SU-DHL-6 (cell line): ENCODE measurements around the gene RNF222.
"Not testable (repeated sequence)": the region's sequence is repeated elsewhere in the genome, so short reads cannot be mapped to it uniquely, and the experiment has no call there.

Experiments
- H2AFZ ChIP-seq: fragments of 200-600 bp; sonication (generic); 2 replicates; pipeline ENCODE4 v1.6.1; 2014; ENCODE audit warnings: low read depth, mild to moderate bottlenecking, moderate library complexity, mixed read lengths, antibody characterized with exemption, low read length; ENCODE audit not compliant: severe bottlenecking
- H3F3A ChIP-seq: fragments of 200-600 bp; shearing (Covaris generic); 2 replicates; pipeline ENCODE4 v1.6.0; 2016; ENCODE audit warnings: antibody characterized with exemption, mild to moderate bottlenecking; ENCODE audit not compliant: insufficient read depth
- H3K27ac ChIP-seq: fragments of 200-600 bp; sonication (generic); 2 replicates; pipeline ENCODE4 v1.5.1; 2016; ENCODE audit warnings: low read depth, mild to moderate bottlenecking, low read length, moderate library complexity, mixed read lengths
- H3K27me3 ChIP-seq: fragments of 200-600 bp; sonication (generic), shearing (Covaris generic); 2 replicates; pipeline ENCODE4 v1.6.0; 2014; ENCODE audit warnings: mild to moderate bottlenecking, low read length
- H3K36me3 ChIP-seq: fragments of 200-600 bp; sonication (generic); 2 replicates; pipeline ENCODE4 v1.6.1; 2014; ENCODE audit warnings: mild to moderate bottlenecking, low read length, mixed read lengths
- H3K4me2 ChIP-seq: fragments of 300-600, 200-600 bp; shearing (Covaris generic), sonication (generic); 2 replicates; pipeline ENCODE4 v1.6.0; 2014; ENCODE audit warnings: low read length, low read depth, mild to moderate bottlenecking; ENCODE audit not compliant: poor library complexity, severe bottlenecking
- H3K4me3 ChIP-seq: fragments of 200-600 bp; sonication (generic); 2 replicates; pipeline ENCODE4 v1.5.1; 2014; ENCODE audit warnings: antibody characterized with exemption, low read length, mild to moderate bottlenecking, mixed read lengths; ENCODE audit not compliant: insufficient read depth, poor library complexity, severe bottlenecking
- H3K79me2 ChIP-seq: fragments of 200-600 bp; sonication (generic); 2 replicates; pipeline ENCODE4 v1.6.1; 2014; ENCODE audit warnings: mild to moderate bottlenecking, low read length, moderate library complexity; ENCODE audit not compliant: insufficient read depth
- H3K9ac ChIP-seq: fragments of 200-600 bp; sonication (generic); 2 replicates; pipeline ENCODE4 v1.7.0; 2014; ENCODE audit warnings: mild to moderate bottlenecking, low read length
- H3K9me2 ChIP-seq: fragments of 200-600 bp; sonication (generic); replicated peaks from 2 replicates; pipeline ENCODE4 v1.6.1; 2014; ENCODE audit warnings: low read length; ENCODE audit not compliant: insufficient read depth
- H3K9me3 ChIP-seq: fragments of 200-600 bp; sonication (generic); 2 replicates; pipeline ENCODE4 v1.6.1; 2014; ENCODE audit warnings: low read length, mixed read lengths; ENCODE audit not compliant: insufficient read depth
- H4K20me1 ChIP-seq: fragments of 200-600 bp; sonication (generic); 2 replicates; pipeline ENCODE4 v1.6.1; 2014; ENCODE audit warnings: low read depth, mild to moderate bottlenecking, antibody characterized with exemption, low read length, moderate library complexity, mixed read lengths
- EZH2phosphoT487 ChIP-seq: fragments of 200-600 bp; sonication (generic), shearing (Covaris generic); conservative IDR thresholded peaks from 2 replicates; pipeline ENCODE4 v1.6.1; 2018; ENCODE audit warnings: mild to moderate bottlenecking, antibody characterized with exemption, low read length, moderate library complexity, mixed read lengths
- TF ChIP-seq, protein P1 (sequence below): fragments of 200-600 bp; sonication (generic); IDR thresholded peaks from one replicate; pipeline ENCODE4 v1.5.1; 2017; ENCODE audit warnings: antibody characterized with exemption, mild to moderate bottlenecking, low read length, moderate library complexity; ENCODE audit not compliant: insufficient read depth, poor library complexity, severe bottlenecking

RNF222 gene

DNA sequence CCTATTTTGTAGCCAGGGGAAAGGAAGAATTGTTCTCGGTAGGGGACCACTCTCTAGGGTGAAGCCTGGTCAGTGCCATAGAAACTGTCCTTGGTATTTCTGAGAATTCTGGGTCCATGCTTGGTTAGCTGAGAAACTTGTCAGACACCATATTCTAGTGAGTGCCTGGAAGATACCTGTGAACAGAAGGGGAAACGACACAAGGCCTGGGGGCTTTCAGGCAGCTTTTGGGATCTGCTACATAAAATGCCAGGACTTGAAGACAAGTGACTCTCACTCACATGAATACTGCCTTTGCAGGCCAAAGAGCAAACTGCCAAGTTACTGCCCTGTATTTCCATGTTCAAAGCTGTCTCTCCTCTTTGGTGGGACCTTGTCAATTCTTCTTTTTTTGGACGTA, 39.7 kb downstream of the RNF222 start:
- no peaks in the 10 kb centered on the region for H3K79me2 ChIP-seq
- H3K4me2 ChIP-seq = no peak overlapping the region
- H3K4me3 ChIP-seq = no peak overlapping the region
- H3F3A ChIP-seq = no peaks in the 10 kb centered on the region
- H3K36me3 ChIP-seq = no peaks in the 10 kb centered on the region
- TF ChIP-seq EZH2phosphoT487 = no peak
- TF ChIP-seq, protein P1, sequence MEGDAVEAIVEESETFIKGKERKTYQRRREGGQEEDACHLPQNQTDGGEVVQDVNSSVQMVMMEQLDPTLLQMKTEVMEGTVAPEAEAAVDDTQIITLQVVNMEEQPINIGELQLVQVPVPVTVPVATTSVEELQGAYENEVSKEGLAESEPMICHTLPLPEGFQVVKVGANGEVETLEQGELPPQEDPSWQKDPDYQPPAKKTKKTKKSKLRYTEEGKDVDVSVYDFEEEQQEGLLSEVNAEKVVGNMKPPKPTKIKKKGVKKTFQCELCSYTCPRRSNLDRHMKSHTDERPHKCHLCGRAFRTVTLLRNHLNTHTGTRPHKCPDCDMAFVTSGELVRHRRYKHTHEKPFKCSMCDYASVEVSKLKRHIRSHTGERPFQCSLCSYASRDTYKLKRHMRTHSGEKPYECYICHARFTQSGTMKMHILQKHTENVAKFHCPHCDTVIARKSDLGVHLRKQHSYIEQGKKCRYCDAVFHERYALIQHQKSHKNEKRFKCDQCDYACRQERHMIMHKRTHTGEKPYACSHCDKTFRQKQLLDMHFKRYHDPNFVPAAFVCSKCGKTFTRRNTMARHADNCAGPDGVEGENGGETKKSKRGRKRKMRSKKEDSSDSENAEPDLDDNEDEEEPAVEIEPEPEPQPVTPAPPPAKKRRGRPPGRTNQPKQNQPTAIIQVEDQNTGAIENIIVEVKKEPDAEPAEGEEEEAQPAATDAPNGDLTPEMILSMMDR = no peak
- H2AFZ ChIP-seq = no peak overlapping the region
- no peaks in the 10 kb centered on the region for H3K9me2 ChIP-seq
- H3K9me3 ChIP-seq = no peaks in the 10 kb centered on the region
- no peak overlapping the region for H3K9ac ChIP-seq
- H3K27me3 ChIP-seq = no peaks in the 10 kb centered on the region
- H4K20me1 ChIP-seq = no peaks in the 10 kb centered on the region
- H3K27ac ChIP-seq = no peak overlapping the region

DNA sequence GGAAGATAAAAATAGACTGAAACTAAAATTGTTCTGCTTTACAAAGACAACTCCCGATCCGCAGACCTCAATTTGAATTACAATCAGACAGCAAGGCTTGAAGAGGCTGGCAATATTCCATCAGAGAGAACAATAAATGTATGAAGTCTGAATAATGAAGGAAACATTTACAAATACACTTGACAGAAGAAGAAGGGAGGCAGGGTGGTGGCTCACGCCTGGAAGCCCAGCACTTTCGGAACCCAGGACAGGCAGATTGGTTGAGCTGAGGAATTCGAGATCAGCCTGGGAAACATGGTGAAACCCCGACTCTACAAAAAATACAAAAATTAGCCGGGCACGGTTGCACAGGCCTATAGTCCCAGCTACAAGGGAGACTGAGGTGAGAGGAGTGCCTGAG, 43.4 kb downstream of the RNF222 start:
- H3K9me2 ChIP-seq = no peaks in the 10 kb centered on the region
- no peaks in the 10 kb centered on the region for H3K36me3 ChIP-seq
- no peak overlapping the region for H3K4me3 ChIP-seq
- H3K4me2 ChIP-seq = no peak overlapping the region
- H3K27me3 ChIP-seq = no peaks in the 10 kb centered on the region
- no peaks in the 10 kb centered on the region for H3K79me2 ChIP-seq
- H2AFZ ChIP-seq = no peak overlapping the region
- no peak for TF ChIP-seq EZH2phosphoT487
- TF ChIP-seq, protein P1 = no peak
- H3K27ac ChIP-seq = no peak overlapping the region
- no peaks in the 10 kb centered on the region for H3F3A ChIP-seq
- H3K9ac ChIP-seq = no peak overlapping the region
- no peaks in the 10 kb centered on the region for H4K20me1 ChIP-seq
- no peaks in the 10 kb centered on the region for H3K9me3 ChIP-seq

DNA sequence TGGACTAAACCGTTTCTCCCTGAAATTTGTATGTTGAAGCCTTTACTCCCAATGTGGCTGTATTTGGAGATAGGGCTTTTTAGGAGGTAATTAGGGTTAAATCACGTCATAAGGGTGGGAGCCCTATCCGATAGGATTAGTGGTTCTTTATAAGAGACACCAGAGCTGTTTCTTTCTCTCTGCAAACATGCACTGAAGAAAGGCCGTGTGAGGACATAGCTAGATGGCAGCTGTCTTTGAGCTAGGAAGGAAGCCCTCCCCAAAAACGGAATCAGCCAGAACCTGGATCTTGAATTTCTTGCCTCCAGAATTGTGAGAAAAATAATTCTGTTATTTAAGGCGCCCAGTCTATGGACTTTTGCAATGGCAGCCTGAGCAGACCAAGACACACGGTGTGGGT, 43.9 kb downstream of the RNF222 start:
- no peaks in the 10 kb centered on the region for H3K36me3 ChIP-seq
- H3K4me2 ChIP-seq = no peak overlapping the region
- TF ChIP-seq, protein P1 = no peak
- no peak for TF ChIP-seq EZH2phosphoT487
- no peaks in the 10 kb centered on the region for H3F3A ChIP-seq
- no peak overlapping the region for H3K27ac ChIP-seq
- H3K9me2 ChIP-seq = no peaks in the 10 kb centered on the region
- H3K9me3 ChIP-seq = no peaks in the 10 kb centered on the region
- no peak overlapping the region for H3K4me3 ChIP-seq
- H2AFZ ChIP-seq = no peak overlapping the region
- H3K79me2 ChIP-seq = no peaks in the 10 kb centered on the region
- no peaks in the 10 kb centered on the region for H3K27me3 ChIP-seq
- H3K9ac ChIP-seq = no peak overlapping the region
- no peaks in the 10 kb centered on the region for H4K20me1 ChIP-seq

DNA sequence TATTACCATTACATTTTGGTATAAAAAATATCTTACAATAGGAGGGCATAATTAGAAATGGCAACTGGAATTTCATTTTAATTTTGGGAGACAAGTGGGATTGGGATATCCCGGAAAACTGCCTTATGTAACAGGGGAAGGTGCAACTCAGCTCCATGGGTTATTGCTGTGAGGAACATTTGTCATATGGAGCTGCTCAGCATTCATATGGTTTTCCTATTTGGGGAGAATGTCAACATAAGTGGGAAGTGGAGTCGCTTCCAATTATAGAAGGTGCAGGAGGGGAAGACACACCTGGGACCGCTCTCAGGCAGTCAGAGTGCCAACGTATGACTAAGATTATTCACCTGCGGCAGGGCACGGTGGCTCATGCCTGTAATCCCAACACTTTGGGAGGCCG, 47.3 kb downstream of the RNF222 start:
- H4K20me1 ChIP-seq = no peaks in the 10 kb centered on the region
- H3K9me2 ChIP-seq = no peaks in the 10 kb centered on the region
- no peak overlapping the region for H3K9ac ChIP-seq
- H3K27ac ChIP-seq = no peak overlapping the region
- H3K36me3 ChIP-seq = no peaks in the 10 kb centered on the region
- H3K79me2 ChIP-seq = no peaks in the 10 kb centered on the region
- TF ChIP-seq, protein P1 = no peak
- no peak for TF ChIP-seq EZH2phosphoT487
- H3K4me3 ChIP-seq = no peak overlapping the region
- no peaks in the 10 kb centered on the region for H3K9me3 ChIP-seq
- no peaks in the 10 kb centered on the region for H3F3A ChIP-seq
- no peak overlapping the region for H2AFZ ChIP-seq
- no peak overlapping the region for H3K4me2 ChIP-seq
- no peaks in the 10 kb centered on the region for H3K27me3 ChIP-seq

DNA sequence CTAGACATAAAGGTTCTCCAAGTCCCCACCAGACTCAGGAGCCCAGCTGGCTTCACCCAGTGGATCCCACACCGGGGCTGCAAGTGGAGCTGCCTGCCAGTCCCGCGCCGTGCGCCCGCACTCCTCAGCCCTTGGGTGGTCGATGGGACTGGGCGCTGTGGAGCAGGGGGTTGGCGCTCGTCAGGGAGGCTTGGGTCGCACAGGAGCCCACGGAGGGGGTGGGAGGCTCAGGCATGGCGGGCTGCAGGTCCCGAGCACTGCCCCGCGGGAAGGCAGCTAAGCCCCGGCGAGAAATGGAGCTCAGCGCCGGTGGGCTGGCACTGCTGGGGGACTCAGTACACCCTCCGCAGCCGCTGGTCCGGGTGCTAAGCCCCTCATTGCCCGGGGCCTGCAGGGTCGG, 50.6 kb downstream of the RNF222 start:
- not testable (repeated sequence) for H4K20me1 ChIP-seq, H3K4me2 ChIP-seq, H3K27ac ChIP-seq, H3F3A ChIP-seq, H3K9ac ChIP-seq, H3K9me3 ChIP-seq, H3K36me3 ChIP-seq, H3K27me3 ChIP-seq, H3K79me2 ChIP-seq, H2AFZ ChIP-seq, H3K9me2 ChIP-seq, H3K4me3 ChIP-seq
